Fibroblast of lung (primary cell): ENCODE data around the gene RSPH1. TPM values are rescaled to one million over a fixed set of nuclear protein-coding genes. Genes with fewer than 3 reads are reported as not detected.

Experiments
- DNase-seq, 2 donors: peaks; one replicate each; pipeline versions ENCODE4 v3.0.0 to v3.0.0-alpha.2; 2010; ENCODE audit warnings: low read depth in 2 of 2
- H2AFZ ChIP-seq: 2 replicates; pipeline ENCODE4 v1.5.1; 2012; ENCODE audit warnings: low read length, control low read depth, inconsistent platforms
- H3K27ac ChIP-seq: 2 replicates; pipeline ENCODE4 v1.5.1; 2011; ENCODE audit warnings: low read length, control low read depth; ENCODE audit not compliant: insufficient read depth
- H3K27me3 ChIP-seq: 2 replicates; pipeline ENCODE4 v1.5.1; 2011; ENCODE audit warnings: mild to moderate bottlenecking, low read length; ENCODE audit not compliant: control insufficient read depth, insufficient read depth
- H3K36me3 ChIP-seq: 2 replicates; pipeline ENCODE4 v1.5.1; 2011; ENCODE audit warnings: low read length; ENCODE audit not compliant: control insufficient read depth, insufficient read depth
- H3K4me1 ChIP-seq: 2 replicates; pipeline ENCODE4 v1.5.1; 2011; ENCODE audit warnings: low read length; ENCODE audit not compliant: control insufficient read depth, insufficient read depth; ENCODE audit errors: extremely low read depth
- H3K4me2 ChIP-seq: 2 replicates; pipeline ENCODE4 v1.5.1; 2011; ENCODE audit warnings: low read length, control low read depth; ENCODE audit not compliant: insufficient read depth; ENCODE audit errors: extremely low read depth
- H3K4me3 ChIP-seq, 4 experiments: fragments of 200-600 bp in 1 of 4; sonication (generic) in 1 of 4; replicated peaks in 1 of 4; 2 replicates each; pipeline ENCODE4 v1.5.1; 2011 to 2016; ENCODE audit warnings: low read length in 4 of 4, low read depth in 3 of 4, mild to moderate bottlenecking in 3 of 4, control low read depth in 2 of 4, inconsistent platforms in 1 of 4, mixed read lengths in 1 of 4; ENCODE audit not compliant: insufficient read depth in 1 of 4; ENCODE audit errors: control extremely low read depth in 1 of 4
- H3K79me2 ChIP-seq: 2 replicates; pipeline ENCODE4 v1.5.1; 2012; ENCODE audit warnings: mild to moderate bottlenecking, low read length, inconsistent platforms; ENCODE audit not compliant: control insufficient read depth, insufficient read depth
- H3K9ac ChIP-seq: 2 replicates; pipeline ENCODE4 v1.5.1; 2011; ENCODE audit warnings: mild to moderate bottlenecking, low read length, control low read depth; ENCODE audit not compliant: insufficient read depth
- H3K9me3 ChIP-seq: 2 replicates; pipeline ENCODE4 v1.5.1; 2012; ENCODE audit warnings: low read depth, low read length; ENCODE audit not compliant: control insufficient read depth, insufficient read depth
- H4K20me1 ChIP-seq: 2 replicates; pipeline ENCODE4 v1.5.1; 2011; ENCODE audit warnings: low read length; ENCODE audit not compliant: control insufficient read depth, insufficient read depth; ENCODE audit errors: extremely low read depth
- CTCF ChIP-seq, 2 donors: IDR thresholded peaks in 1 of 2; conservative IDR thresholded peaks in 1 of 2; 1 replicate in 1 of 2; 2 replicates in 1 of 2; pipeline ENCODE4 v1.5.1; 2011 to 2012; ENCODE audit warnings: low read length in 2 of 2, control low read depth in 1 of 2, inconsistent platforms in 1 of 2, low read depth in 1 of 2, mild to moderate bottlenecking in 1 of 2
- EZH2 ChIP-seq: IDR thresholded peaks from 2 replicates; pipeline ENCODE4 v1.5.1; 2012; ENCODE audit warnings: low read length, control low read depth, mild to moderate bottlenecking; ENCODE audit errors: missing control alignments
- polyA plus RNA-seq, 2 donors: library from polyadenylated mRNA; depleted of rRNA in 1 of 2; stranded (reverse) in 1 of 2; unstranded in 1 of 2; fragments of >200 nt; gene quantifications; 2 replicates each; pipeline ENCODE4 v1.2.1, GENCODE V29; 2011 to 2012; ENCODE audit warnings: missing spikeins in 1 of 2
- total RNA-seq: library from RNA; depleted of rRNA; stranded (reverse); fragments of >200 nt; gene quantifications from 2 replicates; pipeline ENCODE4 v1.2.1, GENCODE V29; 2014

RSPH1 gene
- total and polyA plus RNA-seq, 2 donors (not counting 1 experiment from before 2014, with no cell fraction given): not detected

GRCh38 chr21:42473498-42474042 is 22.5 kb downstream of the RSPH1 start:
- TF ChIP-seq EZH2: no peak
- TF ChIP-seq CTCF (conservative IDR thresholded peaks at IDR 0.05 in 1 of 2, IDR thresholded peaks at IDR 0.05 in 1 of 2; ENCODE audit: low read depth in 1 of 2, low read length in 2 of 2): no peak
- H3K36me3 ChIP-seq: no peaks in the 10 kb centered on the region
- H2AFZ ChIP-seq: no peak overlapping the region
- H3K9ac ChIP-seq: no peak overlapping the region
- H3K9me3 ChIP-seq: no peaks in the 10 kb centered on the region
- H3K4me1 ChIP-seq: no peaks in the 10 kb centered on the region
- H3K4me3 ChIP-seq: no peak overlapping the region
- no peak overlapping the region for H3K27ac ChIP-seq
- H4K20me1 ChIP-seq: no peaks in the 10 kb centered on the region
- H3K79me2 ChIP-seq: no peaks in the 10 kb centered on the region
- DNase-seq: no peak
- H3K4me2 ChIP-seq: no peak overlapping the region
- H3K27me3 ChIP-seq: no peaks in the 10 kb centered on the region

DNA sequence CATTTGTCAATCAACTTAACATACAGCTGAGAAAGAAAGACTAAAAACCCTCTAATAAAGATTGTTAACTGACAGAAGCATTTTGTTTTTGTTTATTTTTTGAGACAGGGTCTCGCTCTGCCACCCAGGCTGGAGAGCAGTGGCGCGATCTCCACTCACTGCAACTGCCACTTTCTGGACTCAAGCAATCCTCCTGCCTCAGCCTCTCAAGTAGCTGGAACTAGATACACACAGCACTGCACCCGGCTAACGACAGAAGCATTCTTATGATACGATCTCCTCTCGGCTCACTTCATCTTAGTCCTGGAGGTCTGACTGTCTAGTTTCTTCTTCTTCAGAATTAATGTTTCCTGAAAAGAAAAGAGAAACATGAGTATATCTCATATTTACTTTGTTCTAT is 23.5 kb downstream of the RSPH1 start:
- H3K9me3 ChIP-seq: no peaks in the 10 kb centered on the region

DNA sequence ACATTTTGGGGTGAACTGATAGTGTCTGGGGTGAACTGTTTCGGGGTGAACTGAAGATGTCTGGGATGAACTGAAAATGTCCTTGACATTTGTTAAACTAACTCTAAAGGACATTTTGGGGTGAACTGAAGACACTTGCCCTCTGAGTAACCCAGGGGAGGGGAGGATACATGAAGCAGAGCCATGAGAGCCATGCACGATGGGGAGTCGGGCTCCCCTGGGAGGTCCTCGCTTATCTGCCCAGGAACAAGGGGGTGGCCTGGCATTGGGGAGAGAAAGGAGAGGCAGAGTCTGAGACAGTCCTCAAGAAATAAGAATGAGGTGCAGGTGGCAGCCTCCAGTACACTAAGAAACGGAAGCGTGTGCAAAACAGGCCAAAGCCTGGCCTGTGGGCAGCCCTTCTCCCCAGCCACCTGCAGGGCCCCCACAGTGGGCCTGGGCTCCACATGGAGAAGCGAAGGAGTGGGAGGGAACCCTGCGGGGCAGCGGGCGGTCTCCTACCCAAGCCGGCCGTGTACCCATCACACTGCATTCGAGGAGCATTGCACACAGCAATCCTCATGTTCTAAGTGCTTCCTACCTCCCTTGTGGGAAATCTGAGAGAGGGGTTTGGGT is 24.2 kb downstream of the RSPH1 start:
- Histone ChIP-seq H3K79me2 (no peaks in the 10 kb centered on the region), H3K27me3 (no peaks in the 10 kb centered on the region)
- TF ChIP-seq EZH2 (no peak), CTCF (conservative IDR thresholded peaks at IDR 0.05 in 1 of 2, IDR thresholded peaks at IDR 0.05 in 1 of 2; ENCODE audit: low read depth in 1 of 2, low read length in 2 of 2) (no peak)

More for the DNA sequence above, 23.5 kb downstream of the RSPH1 start:
- H3K27ac ChIP-seq: no peak overlapping the region
- H3K4me2 ChIP-seq: no peak overlapping the region
- no peaks in the 10 kb centered on the region for H3K27me3 ChIP-seq
- H4K20me1 ChIP-seq: no peaks in the 10 kb centered on the region
- no peaks in the 10 kb centered on the region for H3K4me1 ChIP-seq
- H3K4me3 ChIP-seq: no peak overlapping the region
- H3K79me2 ChIP-seq: no peaks in the 10 kb centered on the region
- H3K9ac ChIP-seq: no peak overlapping the region
- no peak for DNase-seq
- H2AFZ ChIP-seq: no peak overlapping the region
- H3K36me3 ChIP-seq: no peaks in the 10 kb centered on the region
- TF ChIP-seq EZH2 (no peak), CTCF (conservative IDR thresholded peaks at IDR 0.05 in 1 of 2, IDR thresholded peaks at IDR 0.05 in 1 of 2; ENCODE audit: low read depth in 1 of 2, low read length in 2 of 2) (no peak)

More for the DNA sequence above, 24.2 kb downstream of the RSPH1 start:
- Histone ChIP-seq H3K9ac (no peak overlapping the region), H2AFZ (no peak overlapping the region), H3K4me3 (no peak overlapping the region), H3K4me1 (no peaks in the 10 kb centered on the region), H3K9me3 (no peaks in the 10 kb centered on the region), H3K4me2 (no peak overlapping the region), H3K27ac (no peak overlapping the region), H4K20me1 (no peaks in the 10 kb centered on the region), H3K36me3 (no peaks in the 10 kb centered on the region)
- no peak for DNase-seq
